ENCODE data around the gene SIGLEC15.

Gene SIGLEC15

GRCh38 chr18:45825258-45826044 lies at the start of gene SIGLEC15:
TSS of gene SIGLEC15 (plus strand) at chr18:45825675. CDS start at chr18:45825729, 54 bp downstream.
- no peak for FAIRE-seq
- no peak for DNase-seq (ENCODE audit: insufficient read length, low spot score)
- no peak for TF ChIP-seq POLR2A (IDR thresholded peaks at IDR 0.05; ENCODE audit: low read depth, low read length)

DNA sequence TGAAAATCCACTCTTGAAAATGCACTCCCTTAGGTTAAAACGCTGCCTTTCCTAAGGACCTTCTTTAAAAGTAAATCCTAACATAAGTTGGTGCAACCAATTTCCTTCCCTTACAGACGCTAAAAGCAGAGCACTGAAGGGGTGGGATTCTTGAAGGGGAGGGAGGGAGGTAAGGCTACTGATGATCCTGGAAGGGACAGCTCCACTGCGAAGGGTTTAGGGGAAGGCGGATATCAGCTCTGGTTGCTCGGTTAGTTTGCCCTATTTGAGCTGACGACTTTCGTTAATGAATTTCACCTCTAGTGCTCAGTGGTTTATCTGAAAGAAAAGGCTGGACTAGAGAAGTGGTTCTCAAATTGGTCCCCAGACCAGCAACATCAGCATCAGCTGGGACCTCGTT lies 49.7 kb upstream of the SIGLEC15 start:
- no peak for DNase-seq (ENCODE audit: insufficient read length, low spot score)
- FAIRE-seq: no peak

GRCh38 chr18:45777393-45777792 lies 48.1 kb upstream of the SIGLEC15 start:
- FAIRE-seq: no peak
- TF ChIP-seq POLR2A (IDR thresholded peaks at IDR 0.05; ENCODE audit: low read depth, low read length): no peak
- no peak for DNase-seq (ENCODE audit: insufficient read length, low spot score)

More for the DNA sequence above, 49.7 kb upstream of the SIGLEC15 start:
- no peak for TF ChIP-seq POLR2A (IDR thresholded peaks at IDR 0.05; ENCODE audit: low read depth, low read length)

DNA sequence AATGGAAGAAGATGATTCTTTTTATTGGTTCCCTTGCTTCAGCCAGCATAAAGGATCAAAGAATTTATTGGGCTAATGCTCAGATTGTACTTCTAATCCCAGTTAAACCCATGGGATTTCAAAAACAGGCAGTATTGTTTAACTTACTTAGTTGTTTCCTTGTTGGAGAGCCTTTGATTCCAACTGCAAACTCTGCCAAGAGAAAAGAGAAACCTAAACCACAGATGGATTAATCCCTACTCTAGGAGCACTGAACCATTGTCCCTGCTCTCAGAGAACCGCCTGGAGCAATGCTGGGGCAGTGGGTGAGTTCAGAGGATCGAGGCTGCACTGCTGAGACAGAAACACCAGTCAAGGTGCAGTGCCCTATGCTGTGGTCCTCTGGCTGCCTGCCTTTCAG lies 44.9 kb upstream of the SIGLEC15 start:
- FAIRE-seq (no peak), DNase-seq (ENCODE audit: insufficient read length, low spot score) (no peak)
- TF ChIP-seq POLR2A (IDR thresholded peaks at IDR 0.05; ENCODE audit: low read depth, low read length): no peak

GRCh38 chr18:45782662-45783061 lies 42.8 kb upstream of the SIGLEC15 start:
- DNase-seq (ENCODE audit: insufficient read length, low spot score) (no peak), FAIRE-seq (no peak)
- no peak for TF ChIP-seq POLR2A (IDR thresholded peaks at IDR 0.05; ENCODE audit: low read depth, low read length)

- TF ChIP-seq POLR2A (IDR thresholded peaks at IDR 0.05; ENCODE audit: low read depth, low read length): no peak
- FAIRE-seq: no peak
These were observed 42.1 kb upstream of the SIGLEC15 start for GRCh38 chr18:45783097-45784075.

DNA sequence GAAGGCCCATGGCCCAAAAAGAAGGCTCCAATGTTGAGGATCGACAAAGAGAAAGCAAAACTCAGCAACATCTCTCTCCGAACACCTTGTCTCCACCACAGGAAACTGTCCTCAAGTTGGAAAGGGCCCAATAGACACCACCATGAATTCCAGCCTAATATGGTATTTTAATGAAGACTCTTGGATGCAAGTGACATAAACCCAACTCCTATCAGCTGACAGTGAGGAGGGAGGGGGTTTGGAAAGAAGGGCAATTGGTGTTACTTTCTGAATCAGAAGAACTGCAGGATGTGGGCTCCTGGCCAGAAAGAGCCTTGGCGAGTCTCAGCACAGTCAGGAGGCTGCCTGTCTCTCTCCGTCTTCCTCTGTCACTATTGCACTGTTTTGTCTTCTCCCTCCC lies 40.3 kb upstream of the SIGLEC15 start:
- DNase-seq (ENCODE audit: insufficient read length, low spot score) (no peak), FAIRE-seq (no peak)

More at GRCh38 chr18:45783097-45784075, 42.1 kb upstream of the SIGLEC15 start:
- DNase-seq (ENCODE audit: insufficient read length, low spot score): no peak

DNA sequence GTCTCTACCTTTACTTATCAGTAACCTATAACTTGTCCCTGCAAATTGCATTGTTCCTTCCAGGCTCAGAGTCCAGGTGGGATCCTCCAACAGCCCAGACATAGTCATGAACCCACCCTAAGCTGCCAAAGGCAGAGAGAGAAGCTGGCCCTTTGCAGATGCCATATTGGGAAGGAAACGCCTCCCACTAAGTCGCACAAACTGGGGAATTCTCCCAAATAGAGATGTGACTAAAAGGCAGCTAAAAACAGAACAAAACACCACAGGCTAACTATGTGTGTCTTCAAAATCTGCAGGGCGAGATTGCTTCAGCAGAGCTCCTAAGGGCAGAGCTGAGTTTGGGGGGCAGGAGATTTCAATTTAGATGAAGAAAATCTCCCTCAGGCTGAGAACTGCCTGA lies 38.5 kb upstream of the SIGLEC15 start:
- TF ChIP-seq POLR2A (IDR thresholded peaks at IDR 0.05; ENCODE audit: low read depth, low read length): no peak
- no peak for FAIRE-seq
- no peak for DNase-seq (ENCODE audit: insufficient read length, low spot score)

More for the DNA sequence above, 40.3 kb upstream of the SIGLEC15 start:
- no peak for TF ChIP-seq POLR2A (IDR thresholded peaks at IDR 0.05; ENCODE audit: low read depth, low read length)

DNA sequence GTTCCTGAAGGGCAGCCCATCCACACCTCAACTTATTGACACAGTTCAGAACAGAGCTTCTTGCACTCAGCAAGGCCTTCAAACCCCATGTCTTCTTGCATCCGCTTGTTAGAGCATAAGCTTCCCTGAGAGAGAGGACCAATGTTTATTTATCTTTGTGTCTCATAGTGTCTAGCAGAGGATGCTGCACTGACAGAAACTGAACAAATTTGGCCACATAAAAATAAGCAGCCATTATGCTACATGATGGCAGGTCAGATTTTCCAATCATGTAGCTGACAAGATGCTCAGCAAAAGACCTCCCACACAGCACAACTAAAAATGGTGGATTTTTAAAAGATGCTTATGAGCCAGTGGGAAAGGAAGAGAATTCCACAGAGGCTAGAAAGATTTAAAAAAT lies 38.1 kb upstream of the SIGLEC15 start:
- no peak for TF ChIP-seq POLR2A (IDR thresholded peaks at IDR 0.05; ENCODE audit: low read depth, low read length)
- DNase-seq (ENCODE audit: insufficient read length, low spot score) (no peak), FAIRE-seq (no peak)

DNA sequence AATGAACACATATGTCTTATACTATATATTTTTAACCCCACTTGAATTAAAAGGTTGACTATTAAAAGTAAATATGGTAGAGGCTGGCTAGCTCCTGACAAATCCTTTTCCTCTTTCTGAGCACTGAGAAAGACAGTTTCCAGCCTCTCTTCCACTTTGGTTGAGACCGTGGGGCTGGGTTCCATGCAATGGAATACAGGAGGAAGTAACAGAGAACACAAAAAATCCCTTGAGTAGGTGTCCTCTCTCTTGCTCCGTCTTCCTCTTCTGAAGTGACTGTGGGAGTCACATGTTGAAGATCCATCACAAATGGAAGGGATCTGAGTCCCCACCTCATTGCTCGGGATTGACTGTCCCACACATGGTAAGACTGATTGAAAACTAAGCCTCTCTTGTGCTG lies 36.6 kb upstream of the SIGLEC15 start:
- TF ChIP-seq POLR2A (IDR thresholded peaks at IDR 0.05; ENCODE audit: low read depth, low read length): no peak
- FAIRE-seq (no peak), DNase-seq (ENCODE audit: insufficient read length, low spot score) (no peak)

DNA sequence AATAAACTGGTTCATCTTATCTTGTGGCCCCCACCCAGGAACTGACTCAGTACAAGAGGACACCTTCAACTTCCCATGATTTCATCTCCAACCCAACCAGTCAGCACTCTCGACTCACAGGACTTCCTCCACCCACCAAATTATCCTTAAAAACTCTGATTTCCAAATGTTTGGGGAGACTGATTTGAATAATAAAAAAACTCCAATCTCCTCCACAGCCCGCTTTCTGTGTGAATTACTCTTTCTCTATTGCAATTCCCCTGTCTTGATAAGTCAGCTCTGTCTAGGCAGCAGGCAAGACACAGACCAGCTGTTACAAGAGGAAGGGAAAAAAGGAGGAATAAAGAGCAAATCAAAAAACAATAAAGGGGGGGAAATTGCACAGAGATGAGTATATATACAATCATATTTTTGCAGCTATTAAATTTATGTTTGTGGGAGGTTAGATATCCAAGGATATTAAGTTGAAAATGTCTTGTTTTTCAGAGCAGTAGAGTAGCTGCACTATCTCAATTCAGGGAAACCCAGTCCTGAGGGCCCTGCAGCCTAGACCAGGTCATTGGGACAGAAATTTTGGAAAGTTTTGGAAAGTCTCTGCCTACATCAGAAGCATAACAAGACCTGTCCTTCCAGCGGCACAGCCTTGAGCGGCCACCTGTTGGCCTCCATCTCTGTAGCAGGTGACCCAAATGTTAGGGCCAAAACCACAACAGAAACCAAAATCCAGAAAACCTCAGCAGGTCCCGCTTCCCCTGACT lies 32.8 kb upstream of the SIGLEC15 start:
- DNase-seq (ENCODE audit: insufficient read length, low spot score) (no peak), FAIRE-seq (no peak)
- no peak for TF ChIP-seq POLR2A (IDR thresholded peaks at IDR 0.05; ENCODE audit: low read depth, low read length)

GRCh38 chr18:45793264-45793965 lies 32.1 kb upstream of the SIGLEC15 start:
- DNase-seq (ENCODE audit: insufficient read length, low spot score) (no peak), FAIRE-seq (peak; percentile 88)
- TF ChIP-seq POLR2A (IDR thresholded peaks at IDR 0.05; ENCODE audit: low read depth, low read length): no peak

DNA sequence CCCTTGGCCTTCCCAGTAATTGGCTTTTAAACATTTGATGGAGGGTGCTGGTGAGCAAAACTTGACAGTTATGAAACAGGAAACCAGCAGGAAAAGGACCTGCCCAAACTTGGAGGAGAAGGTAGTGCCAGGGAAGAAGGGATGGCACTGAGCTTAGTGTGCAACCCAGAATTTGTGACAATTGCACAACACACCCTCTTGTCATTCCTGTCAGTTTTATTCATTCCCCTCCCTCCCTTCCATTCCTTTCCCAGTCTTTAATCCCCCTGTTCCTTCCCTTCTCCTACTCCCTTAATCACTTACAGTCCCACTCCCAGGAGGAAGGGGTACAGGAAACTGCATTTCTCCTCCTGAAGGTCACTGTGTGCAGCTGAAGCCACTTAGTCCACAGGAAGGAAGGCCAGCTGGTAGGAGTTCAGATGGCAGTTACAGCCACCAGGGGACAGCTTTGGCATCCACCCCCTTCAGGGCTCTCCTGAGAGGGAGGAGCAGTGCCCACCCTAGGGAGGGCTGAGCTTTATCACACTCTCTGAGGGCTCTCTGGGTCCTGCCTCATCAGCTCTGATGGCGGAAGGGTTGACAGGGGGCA lies 24.0 kb upstream of the SIGLEC15 start:
- TF ChIP-seq POLR2A (IDR thresholded peaks at IDR 0.05; ENCODE audit: low read depth, low read length): no peak
- no peak for DNase-seq (ENCODE audit: insufficient read length, low spot score)
- FAIRE-seq: no peak
